Measurements from ENCODE around the gene KSR2. TPM values are rescaled to one million over a fixed set of nuclear protein-coding genes. Genes with fewer than 3 reads are reported as not detected.

Gene KSR2
- total RNA-seq, 1 experiment from 2014 or later, result 0.15 TPM

- no peak for ATAC-seq
Observed at GRCh38 chr12:117592588-117593305, 376.0 kb downstream of the KSR2 start.

GRCh38 chr12:117590999-117591398, 377.8 kb downstream of the KSR2 start:
- Histone ChIP-seq H3K4me3 (ENCODE audit: low read depth in 2 of 2, low read length in 2 of 2) (no peak overlapping the region), H3K27me3 (ENCODE audit: control insufficient read depth, insufficient read depth, low read length) (no peaks in the 10 kb centered on the region; the same call in 1 of the 2 replicates), H3K4me1 (ENCODE audit: control insufficient read depth, insufficient read depth, low read length) (no peaks in the 10 kb centered on the region), H3K27ac (ENCODE audit: low read length) (no peak overlapping the region), H3K36me3 (ENCODE audit: control insufficient read depth, insufficient read depth, low read length) (no peaks in the 10 kb centered on the region), H3K9me3 (ENCODE audit: control insufficient read depth, insufficient read depth, low read depth, low read length) (no peaks in the 10 kb centered on the region)
- no TSS peak for BruUV-seq (replicated peaks)
- DNase-seq (ENCODE audit: low read depth, low spot score), result no peak
- POLR2A ChIA-PET, result no interaction called here
- in situ Hi-C loops (cut with HindIII; ENCODE audit: low pct_unique_long_range_greater_than_20kb, low sequenced_read_pairs), result no loop called here
- intact Hi-C loops (cut with micrococcal nuclease; ENCODE audit: unreplicated experiment), result no loop called here
- ATAC-seq, result no peak
- TF ChIP-seq SIN3A (IDR thresholded peaks at IDR 0.05; ENCODE audit: borderline replicate concordance, insufficient read depth, low read depth, low read length) (no peak), TCF7L2 (IDR thresholded peaks at IDR 0.05; ENCODE audit: low read depth, low read length) (no peak)
- TF ChIP-seq, protein P1, sequence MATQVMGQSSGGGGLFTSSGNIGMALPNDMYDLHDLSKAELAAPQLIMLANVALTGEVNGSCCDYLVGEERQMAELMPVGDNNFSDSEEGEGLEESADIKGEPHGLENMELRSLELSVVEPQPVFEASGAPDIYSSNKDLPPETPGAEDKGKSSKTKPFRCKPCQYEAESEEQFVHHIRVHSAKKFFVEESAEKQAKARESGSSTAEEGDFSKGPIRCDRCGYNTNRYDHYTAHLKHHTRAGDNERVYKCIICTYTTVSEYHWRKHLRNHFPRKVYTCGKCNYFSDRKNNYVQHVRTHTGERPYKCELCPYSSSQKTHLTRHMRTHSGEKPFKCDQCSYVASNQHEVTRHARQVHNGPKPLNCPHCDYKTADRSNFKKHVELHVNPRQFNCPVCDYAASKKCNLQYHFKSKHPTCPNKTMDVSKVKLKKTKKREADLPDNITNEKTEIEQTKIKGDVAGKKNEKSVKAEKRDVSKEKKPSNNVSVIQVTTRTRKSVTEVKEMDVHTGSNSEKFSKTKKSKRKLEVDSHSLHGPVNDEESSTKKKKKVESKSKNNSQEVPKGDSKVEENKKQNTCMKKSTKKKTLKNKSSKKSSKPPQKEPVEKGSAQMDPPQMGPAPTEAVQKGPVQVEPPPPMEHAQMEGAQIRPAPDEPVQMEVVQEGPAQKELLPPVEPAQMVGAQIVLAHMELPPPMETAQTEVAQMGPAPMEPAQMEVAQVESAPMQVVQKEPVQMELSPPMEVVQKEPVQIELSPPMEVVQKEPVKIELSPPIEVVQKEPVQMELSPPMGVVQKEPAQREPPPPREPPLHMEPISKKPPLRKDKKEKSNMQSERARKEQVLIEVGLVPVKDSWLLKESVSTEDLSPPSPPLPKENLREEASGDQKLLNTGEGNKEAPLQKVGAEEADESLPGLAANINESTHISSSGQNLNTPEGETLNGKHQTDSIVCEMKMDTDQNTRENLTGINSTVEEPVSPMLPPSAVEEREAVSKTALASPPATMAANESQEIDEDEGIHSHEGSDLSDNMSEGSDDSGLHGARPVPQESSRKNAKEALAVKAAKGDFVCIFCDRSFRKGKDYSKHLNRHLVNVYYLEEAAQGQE (IDR thresholded peaks at IDR 0.05; ENCODE audit: insufficient read depth in 1 of 2, low read depth in 2 of 2, low read length in 1 of 2), result no peak
- TF ChIP-seq, protein P2, sequence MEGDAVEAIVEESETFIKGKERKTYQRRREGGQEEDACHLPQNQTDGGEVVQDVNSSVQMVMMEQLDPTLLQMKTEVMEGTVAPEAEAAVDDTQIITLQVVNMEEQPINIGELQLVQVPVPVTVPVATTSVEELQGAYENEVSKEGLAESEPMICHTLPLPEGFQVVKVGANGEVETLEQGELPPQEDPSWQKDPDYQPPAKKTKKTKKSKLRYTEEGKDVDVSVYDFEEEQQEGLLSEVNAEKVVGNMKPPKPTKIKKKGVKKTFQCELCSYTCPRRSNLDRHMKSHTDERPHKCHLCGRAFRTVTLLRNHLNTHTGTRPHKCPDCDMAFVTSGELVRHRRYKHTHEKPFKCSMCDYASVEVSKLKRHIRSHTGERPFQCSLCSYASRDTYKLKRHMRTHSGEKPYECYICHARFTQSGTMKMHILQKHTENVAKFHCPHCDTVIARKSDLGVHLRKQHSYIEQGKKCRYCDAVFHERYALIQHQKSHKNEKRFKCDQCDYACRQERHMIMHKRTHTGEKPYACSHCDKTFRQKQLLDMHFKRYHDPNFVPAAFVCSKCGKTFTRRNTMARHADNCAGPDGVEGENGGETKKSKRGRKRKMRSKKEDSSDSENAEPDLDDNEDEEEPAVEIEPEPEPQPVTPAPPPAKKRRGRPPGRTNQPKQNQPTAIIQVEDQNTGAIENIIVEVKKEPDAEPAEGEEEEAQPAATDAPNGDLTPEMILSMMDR (IDR thresholded peaks at IDR 0.05), result peak; percentile 17; the same call in 1 of the 2 replicates
- CTCF ChIA-PET, result interaction anchor here (0.5 kb wide), 1 partner anchor 1524 kb away, joined by 8 read pairs; no protein-coding TSS in a partner anchor

More at GRCh38 chr12:117592588-117593305, 376.0 kb downstream of the KSR2 start:
- Histone ChIP-seq H3K4me3 (ENCODE audit: low read depth in 2 of 2, low read length in 2 of 2) (no peak overlapping the region), H3K4me1 (ENCODE audit: control insufficient read depth, insufficient read depth, low read length) (no peaks in the 10 kb centered on the region), H3K27ac (ENCODE audit: low read length) (no peak overlapping the region), H3K9me3 (ENCODE audit: control insufficient read depth, insufficient read depth, low read depth, low read length) (no peaks in the 10 kb centered on the region), H3K27me3 (ENCODE audit: control insufficient read depth, insufficient read depth, low read length) (no peaks in the 10 kb centered on the region), H3K36me3 (ENCODE audit: control insufficient read depth, insufficient read depth, low read length) (no peaks in the 10 kb centered on the region)
- ChIA-PET POLR2A (no interaction called here), CTCF (no interaction called here)
- TF ChIP-seq, protein P2 (IDR thresholded peaks at IDR 0.05), result no peak
- TF ChIP-seq TCF7L2 (IDR thresholded peaks at IDR 0.05; ENCODE audit: low read depth, low read length) (no peak), POLR2AphosphoS5 (IDR thresholded peaks at IDR 0.05; ENCODE audit: low read depth, low read length) (no peak), SIN3A (IDR thresholded peaks at IDR 0.05; ENCODE audit: borderline replicate concordance, insufficient read depth, low read depth, low read length) (no peak)
- TF ChIP-seq, protein P1 (IDR thresholded peaks at IDR 0.05; ENCODE audit: insufficient read depth in 1 of 2, low read depth in 2 of 2, low read length in 1 of 2), result no peak
- in situ Hi-C loops (cut with HindIII; ENCODE audit: low pct_unique_long_range_greater_than_20kb, low sequenced_read_pairs), result no loop called here
- BruUV-seq (replicated peaks), result no TSS peak
- no peak for DNase-seq (ENCODE audit: low read depth, low spot score)
- intact Hi-C loops (cut with micrococcal nuclease; ENCODE audit: unreplicated experiment), result no loop called here
